Measurements from ENCODE around the gene PTPN23.
"Not testable (repeated sequence)": the region's sequence is repeated elsewhere in the genome, so short reads cannot be mapped to it uniquely, and the experiment has no call there.

PTPN23 gene

GRCh38 chr3:47459534-47460085 lies 78.8 kb downstream of the PTPN23 start:
- not testable (repeated sequence) for H3K27me3 Mint-ChIP-seq; H3K9me3 Mint-ChIP-seq (ENCODE audit: low read depth); H3K27ac Mint-ChIP-seq; H3K4me3 Mint-ChIP-seq
- peaks cover 14% of the 10 kb centered on the region for H3K36me3 Mint-ChIP-seq
- H3K4me1 Mint-ChIP-seq (ENCODE audit: low read depth) = peaks cover 38% of the 10 kb centered on the region
